Breast epithelium (tissue), 3 donors: ENCODE data around the gene RANBP17.

Experiments
- POLR2A ChIP-seq: fragments of 450-650 bp; IDR thresholded peaks from one replicate; pipeline ENCODE4 v1.6.1; 2016; ENCODE audit warnings: antibody characterized with exemption, mild to moderate bottlenecking, moderate library complexity
- POLR2AphosphoS5 ChIP-seq, 3 donors: sonication (generic); formaldehyde crosslinking; IDR thresholded peaks; one replicate each; pipeline ENCODE4 v1.6.1; 2017; ENCODE audit warnings: antibody characterized with exemption in 3 of 3
- TF ChIP-seq, protein P1 (sequence below), 3 donors: fragments of 450-650 bp; IDR thresholded peaks; one replicate each; pipeline ENCODE4 v1.5.1; 2016 to 2017; ENCODE audit warnings: antibody characterized with exemption in 3 of 3, mild to moderate bottlenecking in 3 of 3, moderate library complexity in 3 of 3

DNA sequence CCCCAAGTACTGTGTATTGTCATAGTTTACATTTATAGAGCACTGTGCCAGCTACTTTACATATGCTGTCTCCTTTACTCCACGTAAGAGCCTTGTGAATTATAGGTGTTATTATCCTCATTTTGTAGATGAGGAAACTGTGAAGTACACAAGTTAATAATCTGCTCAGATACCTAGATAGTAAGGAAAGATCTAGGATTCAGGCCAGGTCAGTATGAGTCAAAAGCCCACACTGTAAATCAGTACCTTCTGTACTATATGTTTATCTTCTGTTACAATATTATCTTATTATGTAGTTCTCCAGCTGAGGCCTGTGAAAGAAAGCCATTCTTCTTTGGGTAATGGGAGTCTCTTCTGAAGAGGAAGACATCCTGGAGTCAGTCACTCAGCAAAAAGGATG is 374.8 kb downstream of the RANBP17 start:
- TF ChIP-seq POLR2A (no peak), POLR2AphosphoS5 (IDR thresholded peaks at IDR 0.05) (no peak)
- TF ChIP-seq, protein P1, sequence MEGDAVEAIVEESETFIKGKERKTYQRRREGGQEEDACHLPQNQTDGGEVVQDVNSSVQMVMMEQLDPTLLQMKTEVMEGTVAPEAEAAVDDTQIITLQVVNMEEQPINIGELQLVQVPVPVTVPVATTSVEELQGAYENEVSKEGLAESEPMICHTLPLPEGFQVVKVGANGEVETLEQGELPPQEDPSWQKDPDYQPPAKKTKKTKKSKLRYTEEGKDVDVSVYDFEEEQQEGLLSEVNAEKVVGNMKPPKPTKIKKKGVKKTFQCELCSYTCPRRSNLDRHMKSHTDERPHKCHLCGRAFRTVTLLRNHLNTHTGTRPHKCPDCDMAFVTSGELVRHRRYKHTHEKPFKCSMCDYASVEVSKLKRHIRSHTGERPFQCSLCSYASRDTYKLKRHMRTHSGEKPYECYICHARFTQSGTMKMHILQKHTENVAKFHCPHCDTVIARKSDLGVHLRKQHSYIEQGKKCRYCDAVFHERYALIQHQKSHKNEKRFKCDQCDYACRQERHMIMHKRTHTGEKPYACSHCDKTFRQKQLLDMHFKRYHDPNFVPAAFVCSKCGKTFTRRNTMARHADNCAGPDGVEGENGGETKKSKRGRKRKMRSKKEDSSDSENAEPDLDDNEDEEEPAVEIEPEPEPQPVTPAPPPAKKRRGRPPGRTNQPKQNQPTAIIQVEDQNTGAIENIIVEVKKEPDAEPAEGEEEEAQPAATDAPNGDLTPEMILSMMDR (IDR thresholded peaks at IDR 0.05) = no peak
